ENCODE measurements around the gene SMS. TPM values are rescaled to one million over a fixed set of nuclear protein-coding genes. Genes with fewer than 3 reads are reported as not detected.

The SMS gene
- 218 TPM for total RNA-seq

DNA sequence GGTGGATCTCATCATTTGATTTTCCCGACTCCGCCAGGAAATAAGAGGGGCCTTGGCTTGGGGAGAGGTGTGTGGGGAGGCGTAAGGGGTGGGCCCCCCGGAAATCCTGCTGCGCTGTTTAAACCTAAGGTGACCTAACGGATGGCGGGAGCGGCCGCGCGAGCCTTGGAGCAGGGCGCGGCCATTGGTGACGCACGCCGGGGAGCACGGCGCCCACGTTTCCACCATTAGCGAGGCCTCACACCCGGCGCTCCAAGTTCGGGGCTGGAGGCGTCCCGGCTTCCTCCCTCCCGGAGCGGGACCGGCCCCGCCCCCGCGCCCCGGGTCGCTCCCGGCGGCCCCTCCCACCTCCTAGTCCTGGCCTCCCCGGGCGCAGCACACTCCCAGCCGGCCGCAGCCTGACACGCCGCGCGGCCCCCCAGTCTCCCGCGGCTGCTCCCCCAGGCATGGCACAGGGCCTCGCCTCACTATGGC lies at the start of gene SMS:
TSS of gene SMS (plus strand) at position 354 of the 474 bp plus-strand sequence. CDS start at position 470, 116 bp downstream.
- peak; percentile 63 to 68 for DNase-seq (ENCODE audit: low spot score in 2 of 2)
- no peak for FAIRE-seq

DNA sequence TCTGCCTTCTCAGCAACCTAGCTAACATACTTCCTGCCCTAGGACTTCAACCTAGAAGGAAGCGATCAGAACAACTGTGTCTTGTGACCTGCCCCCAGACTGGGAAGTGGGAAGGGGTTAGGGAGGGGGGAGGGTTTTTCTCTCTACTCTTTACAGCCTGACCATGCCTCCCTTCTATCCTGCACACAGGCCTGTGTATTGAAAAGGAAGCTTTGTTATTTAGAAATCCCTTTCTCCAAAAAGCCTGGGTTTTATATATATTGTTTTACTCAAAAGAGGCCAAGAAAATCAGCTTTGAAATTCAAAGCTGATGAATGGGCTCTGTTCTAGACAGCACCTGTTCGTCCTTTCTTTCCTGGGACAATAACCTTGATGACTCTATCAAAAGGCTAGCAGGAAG lies 35.2 kb upstream of the SMS start:
- FAIRE-seq: no peak
- no peak for DNase-seq (ENCODE audit: low spot score in 2 of 2)

DNA sequence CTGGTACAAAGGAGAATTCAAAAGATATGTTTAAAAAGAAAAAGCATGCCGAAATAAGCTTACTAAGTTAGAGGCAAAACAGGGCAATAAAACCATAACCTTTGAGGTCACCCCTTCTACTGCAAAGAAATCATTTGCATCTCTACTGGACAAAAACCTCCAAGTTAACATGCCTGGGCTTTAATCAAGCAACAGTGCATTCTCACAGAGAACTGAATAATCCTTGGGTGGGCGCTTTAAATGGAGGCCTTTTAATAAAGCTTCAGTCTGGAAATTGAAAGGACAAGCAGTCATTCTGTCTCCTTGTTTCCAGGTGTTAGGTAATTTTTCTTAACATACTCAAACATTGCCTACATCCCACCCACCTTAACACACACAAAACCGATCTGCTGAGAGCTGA lies 34.6 kb upstream of the SMS start:
- no peak for FAIRE-seq

DNA sequence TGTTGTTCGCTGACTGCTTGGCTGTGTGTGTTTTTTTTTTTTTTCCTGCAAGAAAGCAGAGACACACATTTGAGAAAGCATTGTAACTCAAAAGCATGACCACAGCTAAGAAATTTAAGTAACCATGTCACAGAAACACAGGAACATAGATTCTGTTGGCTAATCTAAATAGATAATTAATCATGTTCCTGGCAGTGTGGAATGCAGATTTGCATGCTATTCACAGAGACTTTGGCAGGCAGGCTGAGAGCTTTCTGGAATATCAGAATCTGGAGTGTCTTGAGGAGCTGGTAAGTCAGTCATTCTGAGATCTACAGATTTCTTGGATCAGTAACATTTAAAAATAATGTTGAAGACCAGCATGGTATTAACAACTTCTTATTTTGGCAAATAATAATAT lies 33.2 kb upstream of the SMS start:
- no peak for DNase-seq (ENCODE audit: low spot score in 2 of 2)
- FAIRE-seq: no peak

More for the DNA sequence above, 34.6 kb upstream of the SMS start:
- no peak for DNase-seq (ENCODE audit: low spot score in 2 of 2)

DNA sequence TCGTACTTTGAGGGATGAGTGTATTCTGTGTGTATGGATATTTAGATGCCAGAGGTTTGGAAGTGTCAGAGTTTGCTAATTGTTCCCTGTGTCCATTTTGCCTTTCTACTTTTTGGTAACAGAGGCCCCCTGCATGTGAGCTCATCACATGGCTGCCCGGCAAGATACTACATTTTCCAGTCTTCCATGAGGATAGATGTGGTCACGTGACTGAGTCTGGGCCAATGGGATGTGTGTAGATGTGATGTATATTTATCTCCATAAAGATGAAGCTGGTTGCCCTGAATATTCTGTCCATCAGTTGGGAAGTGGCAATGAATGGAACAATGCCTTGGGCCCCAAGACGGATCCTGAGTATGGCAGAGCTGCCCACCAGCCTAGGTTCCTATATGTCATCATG lies 29.0 kb upstream of the SMS start:
- no peak for FAIRE-seq
- no peak for DNase-seq (ENCODE audit: low spot score in 2 of 2)

DNA sequence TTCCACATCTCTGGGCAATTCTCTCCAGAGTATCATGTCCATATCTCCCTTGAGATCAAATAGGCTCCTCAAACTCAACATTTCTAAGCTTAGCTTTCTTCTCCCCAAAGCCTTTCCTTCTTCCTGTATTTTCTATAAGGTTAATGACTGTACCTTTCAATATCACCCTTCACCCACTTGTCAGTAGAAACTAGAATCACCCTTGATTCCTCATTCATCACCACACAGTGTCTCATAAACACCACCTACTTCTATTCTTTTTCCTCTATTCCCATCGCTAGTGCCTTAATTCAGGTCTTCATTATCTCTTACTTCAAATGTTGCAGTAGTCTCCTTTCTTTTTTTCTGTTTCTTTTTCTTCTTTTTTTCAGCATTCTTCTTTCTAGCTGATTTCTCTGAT lies 28.3 kb upstream of the SMS start:
- DNase-seq (ENCODE audit: low spot score in 2 of 2): no peak
- no peak for FAIRE-seq

DNA sequence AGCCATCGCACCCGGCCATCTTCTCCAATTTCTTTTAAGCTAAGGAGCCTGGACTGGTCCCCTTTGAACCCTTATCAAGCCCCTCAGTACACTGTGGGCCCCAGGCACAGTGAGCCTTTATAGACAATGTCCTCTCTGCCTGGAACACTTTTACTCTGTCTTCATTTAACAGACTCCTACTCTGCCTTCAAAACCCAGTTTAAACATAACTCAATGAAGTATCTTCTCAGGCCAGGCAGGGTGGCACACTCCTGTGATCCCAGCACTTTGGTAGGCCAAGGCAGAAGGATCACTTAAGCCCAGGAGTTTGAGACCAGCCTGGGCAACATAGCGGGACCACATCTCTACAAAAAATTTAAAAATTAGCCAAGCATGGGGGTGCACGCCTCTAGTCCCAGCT lies 27.5 kb upstream of the SMS start:
- no peak for DNase-seq (ENCODE audit: low spot score in 2 of 2)
- no peak for FAIRE-seq

DNA sequence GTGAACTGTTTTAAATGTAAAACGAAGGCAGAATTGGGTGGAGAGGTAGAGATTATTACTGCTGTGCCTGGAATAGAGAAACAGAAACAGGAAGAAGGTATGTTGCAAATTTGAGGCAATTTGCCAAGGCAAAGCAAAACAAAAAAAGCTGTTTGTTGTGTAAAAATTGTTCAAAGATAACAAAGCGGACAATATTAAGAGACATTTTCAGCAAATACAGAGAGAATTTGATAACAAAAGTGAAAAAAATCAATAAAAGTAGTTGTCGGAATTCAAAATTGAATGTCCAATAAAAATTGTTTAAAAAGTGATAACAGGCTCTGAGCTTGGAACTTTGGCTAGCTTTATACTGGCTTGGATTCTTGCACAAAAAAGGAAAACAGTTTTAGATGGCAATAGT lies 14.4 kb upstream of the SMS start:
- FAIRE-seq: no peak
- DNase-seq (ENCODE audit: low spot score in 2 of 2): no peak

DNA sequence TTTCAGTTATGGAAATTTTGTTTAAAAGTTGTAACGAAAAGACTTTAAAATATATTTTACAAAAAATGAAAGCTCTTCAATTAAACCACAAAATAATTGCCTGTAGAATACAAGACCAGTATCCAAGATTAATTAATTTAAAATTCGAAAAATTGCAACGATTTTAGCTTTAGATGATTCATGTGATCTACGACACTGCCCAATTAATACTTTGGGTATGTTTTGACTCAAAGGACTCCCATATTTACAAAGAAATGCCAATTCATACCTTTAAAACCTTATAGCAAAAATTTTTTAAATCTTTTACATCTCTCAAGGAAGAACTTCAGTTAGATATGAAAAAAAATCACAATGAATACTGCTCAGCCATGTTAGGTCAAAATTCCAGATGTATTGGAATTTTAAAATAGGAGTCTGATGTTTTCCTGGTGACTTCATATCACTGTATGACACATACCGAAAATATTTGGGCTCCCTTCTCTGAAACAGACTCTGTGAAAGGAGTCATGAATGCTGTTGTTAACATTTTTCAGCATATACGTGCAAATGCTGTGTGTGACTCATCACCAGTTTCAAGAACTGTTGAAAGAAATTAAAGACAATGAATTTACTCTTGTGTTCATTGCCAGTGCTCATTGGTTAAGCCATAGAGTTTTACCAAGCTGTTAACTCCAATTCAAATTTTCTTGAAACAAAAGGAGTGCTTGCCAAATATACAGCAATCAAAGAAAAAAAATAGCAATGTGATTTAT lies 13.8 kb upstream of the SMS start:
- DNase-seq (ENCODE audit: low spot score in 2 of 2) (no peak), FAIRE-seq (no peak)

DNA sequence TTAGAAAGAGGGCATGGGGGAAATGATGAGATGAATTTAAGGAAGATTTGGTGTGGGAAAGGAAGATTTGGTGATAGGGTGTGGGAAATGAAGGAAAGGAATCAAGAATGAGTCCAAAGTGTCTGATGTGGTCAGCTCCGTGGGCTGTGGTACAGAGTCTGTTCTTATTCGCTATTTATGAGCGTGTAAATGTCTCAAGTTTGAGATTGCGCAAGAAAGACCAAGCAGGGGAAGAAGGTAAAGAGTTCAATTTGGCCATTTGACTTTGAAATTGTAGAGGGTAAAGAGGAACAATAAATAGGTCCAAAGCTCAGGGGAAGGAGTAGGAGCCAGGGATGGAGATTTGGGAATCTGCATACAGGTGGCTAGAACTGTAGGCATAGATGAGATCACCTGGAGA lies 11.3 kb upstream of the SMS start:
- DNase-seq (ENCODE audit: low spot score in 2 of 2) (no peak), FAIRE-seq (no peak)

DNA sequence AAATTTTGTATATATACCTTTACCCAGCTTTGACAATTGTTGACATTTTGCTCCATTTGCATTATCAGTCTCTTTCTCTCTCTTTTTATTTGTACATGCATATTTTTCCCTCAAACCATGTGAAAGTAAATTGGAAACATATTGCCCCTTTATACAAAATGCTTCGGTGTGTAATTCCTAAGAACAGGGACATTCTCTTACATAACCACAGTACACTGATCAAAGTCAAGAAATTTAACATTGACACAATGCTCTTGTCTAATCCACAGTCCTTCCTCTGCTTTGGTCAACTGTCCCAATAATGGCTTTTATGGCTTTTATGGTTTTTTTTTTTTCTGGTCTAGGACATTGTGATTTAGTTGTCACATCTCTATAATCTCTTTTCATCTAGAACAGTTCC lies 9.5 kb upstream of the SMS start:
- DNase-seq (ENCODE audit: low spot score in 2 of 2): no peak
- no peak for FAIRE-seq

DNA sequence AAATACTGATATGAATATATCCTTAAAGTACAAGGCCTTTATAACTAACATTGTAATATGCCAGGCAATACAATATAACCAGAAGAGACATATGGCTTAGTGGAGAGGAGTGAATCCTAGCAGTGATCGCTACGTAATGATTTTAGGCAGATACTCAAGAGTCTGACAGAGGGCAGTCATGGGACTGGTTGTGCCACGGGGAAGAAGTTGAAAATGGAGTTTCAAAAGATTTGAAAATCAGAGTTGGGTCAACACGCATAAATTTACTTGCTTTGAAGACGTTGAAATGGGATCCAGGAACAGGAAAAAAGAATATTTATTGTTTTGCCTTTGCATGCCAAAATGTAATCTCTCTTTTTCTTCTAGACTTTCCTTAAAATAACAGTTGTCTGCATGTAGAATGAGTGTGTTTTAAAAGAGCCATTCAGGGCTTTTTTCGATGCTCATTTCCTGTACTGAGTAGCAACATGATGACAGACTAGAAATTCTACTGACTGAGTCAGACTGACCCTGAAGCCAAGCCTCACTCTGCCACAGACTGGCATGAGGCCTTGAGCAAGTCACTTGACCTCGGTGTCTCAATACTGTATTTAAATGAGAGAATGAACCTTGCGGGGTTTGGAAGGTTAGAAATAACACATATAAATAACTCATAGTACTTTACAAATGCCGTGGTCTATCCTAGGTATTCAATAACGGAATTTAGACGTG lies 8.1 kb upstream of the SMS start:
- FAIRE-seq: no peak
- no peak for DNase-seq (ENCODE audit: low spot score in 2 of 2)

DNA sequence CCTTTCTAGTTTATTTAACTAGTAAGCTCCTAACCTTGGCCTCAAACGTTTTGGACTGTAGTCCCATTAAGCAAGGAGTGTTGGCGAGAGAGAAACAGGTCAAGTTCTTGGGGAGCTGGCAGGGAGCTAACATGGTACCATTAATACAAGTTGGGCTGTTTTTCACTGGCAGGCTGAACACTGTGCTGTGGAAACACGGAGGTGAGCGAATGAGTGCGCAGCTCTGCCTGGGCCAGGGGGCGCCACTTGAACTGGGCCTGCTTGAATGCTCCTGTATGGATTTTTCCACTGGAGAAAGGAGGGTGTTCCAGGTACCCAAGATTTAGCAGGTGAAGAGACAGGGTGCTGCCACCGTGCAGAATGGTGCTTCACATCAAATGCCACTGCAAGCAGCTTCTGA lies 7.4 kb upstream of the SMS start:
- FAIRE-seq (no peak), DNase-seq (ENCODE audit: low spot score in 2 of 2) (no peak)

DNA sequence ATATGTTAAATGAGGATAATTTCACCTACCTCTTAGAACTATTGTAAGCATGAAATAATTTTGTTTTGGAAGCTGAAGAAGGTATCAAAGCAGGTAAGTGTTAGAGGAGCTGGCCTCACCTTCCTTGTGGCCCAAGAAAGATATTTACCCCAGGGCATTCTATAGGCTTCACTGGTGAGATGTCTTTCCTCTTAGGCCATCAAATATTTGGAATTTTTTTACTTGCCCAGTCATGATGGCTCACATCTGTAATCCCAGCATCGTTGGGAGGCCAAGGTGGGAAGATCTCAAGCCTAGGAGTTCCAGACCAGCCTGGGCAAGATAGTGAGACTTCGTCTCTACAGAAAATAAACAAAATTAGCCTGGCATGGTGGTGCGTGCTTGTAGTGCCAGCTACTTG lies 6.1 kb upstream of the SMS start:
- FAIRE-seq (no peak), DNase-seq (ENCODE audit: low spot score in 2 of 2) (no peak)

DNA sequence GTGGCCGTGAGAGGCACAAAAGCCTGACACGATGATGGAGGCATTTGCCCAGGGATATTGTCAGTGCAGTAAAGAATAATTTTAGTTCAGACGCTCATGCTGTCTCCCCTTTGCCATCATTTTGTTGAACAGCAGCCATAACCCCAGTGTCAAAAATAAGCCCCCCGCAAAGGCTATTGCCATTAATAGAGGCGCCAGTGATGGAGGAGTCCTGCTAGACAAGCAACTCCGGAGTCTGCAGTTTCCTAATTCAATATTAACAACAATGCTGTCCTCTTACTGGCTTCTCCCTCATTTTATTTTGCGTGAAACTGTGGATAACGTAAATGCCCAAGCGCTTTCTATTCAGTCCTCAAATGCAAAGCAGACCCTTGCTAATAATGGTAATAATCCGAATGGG lies 603 bp upstream of the SMS start:
- FAIRE-seq (no peak), DNase-seq (ENCODE audit: low spot score in 2 of 2) (no peak)

DNA sequence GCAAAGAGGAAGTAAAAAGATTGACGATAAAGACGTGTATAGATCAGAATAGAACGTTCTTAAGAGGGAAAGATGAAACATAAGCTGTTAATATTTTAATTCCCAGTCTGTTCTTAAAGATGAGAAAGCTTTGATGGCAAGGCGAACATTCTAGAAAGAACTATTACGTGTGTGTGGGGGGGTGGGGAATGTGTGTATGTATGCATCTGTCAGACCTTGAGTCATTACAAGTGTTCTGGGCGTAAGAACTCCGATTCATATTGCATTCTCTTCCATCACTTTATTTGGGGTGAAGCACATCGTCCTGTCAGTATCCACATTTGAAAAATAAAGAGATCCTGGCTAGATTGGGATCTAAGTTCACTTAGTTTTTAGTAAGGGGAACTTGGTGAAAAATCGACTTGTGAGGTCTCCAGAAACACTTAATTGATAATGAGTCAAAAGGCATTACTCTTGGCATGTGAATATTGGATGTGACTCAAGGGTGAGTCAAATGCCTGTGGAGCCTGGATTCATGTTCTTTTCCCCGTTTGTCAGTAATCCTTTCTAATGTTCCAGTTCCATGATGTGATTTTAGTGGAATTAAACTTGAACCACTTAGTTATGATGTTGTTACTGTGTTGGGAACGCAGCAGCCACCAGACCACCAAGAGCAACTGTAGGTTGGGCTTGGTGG lies 3.1 kb downstream of the SMS start:
- no peak for FAIRE-seq
- no peak for DNase-seq (ENCODE audit: low spot score in 2 of 2)

DNA sequence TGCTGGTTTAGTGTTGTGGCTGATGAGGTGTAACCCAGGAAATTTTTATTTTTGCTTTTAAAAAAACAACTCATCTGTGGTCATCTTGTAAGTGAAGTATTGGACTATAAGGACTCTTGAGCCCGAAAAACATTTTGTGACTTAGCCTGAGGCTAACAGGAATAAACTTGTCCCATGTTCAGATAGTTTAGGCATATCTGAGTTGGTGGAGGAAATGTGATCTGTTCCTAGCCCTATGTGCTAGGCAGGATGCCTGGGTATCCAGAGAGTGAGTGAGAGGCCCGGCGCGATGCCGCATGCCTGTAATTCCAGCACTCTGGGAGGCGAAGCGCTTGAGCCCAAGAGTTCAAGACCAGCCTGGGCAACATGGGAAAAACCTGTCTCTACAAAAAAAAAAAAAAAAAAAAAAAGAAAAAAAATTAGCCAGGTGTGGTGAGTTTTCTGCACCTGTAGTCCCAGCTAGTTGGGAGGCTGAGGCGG lies 3.7 kb downstream of the SMS start:
- FAIRE-seq: no peak

DNA sequence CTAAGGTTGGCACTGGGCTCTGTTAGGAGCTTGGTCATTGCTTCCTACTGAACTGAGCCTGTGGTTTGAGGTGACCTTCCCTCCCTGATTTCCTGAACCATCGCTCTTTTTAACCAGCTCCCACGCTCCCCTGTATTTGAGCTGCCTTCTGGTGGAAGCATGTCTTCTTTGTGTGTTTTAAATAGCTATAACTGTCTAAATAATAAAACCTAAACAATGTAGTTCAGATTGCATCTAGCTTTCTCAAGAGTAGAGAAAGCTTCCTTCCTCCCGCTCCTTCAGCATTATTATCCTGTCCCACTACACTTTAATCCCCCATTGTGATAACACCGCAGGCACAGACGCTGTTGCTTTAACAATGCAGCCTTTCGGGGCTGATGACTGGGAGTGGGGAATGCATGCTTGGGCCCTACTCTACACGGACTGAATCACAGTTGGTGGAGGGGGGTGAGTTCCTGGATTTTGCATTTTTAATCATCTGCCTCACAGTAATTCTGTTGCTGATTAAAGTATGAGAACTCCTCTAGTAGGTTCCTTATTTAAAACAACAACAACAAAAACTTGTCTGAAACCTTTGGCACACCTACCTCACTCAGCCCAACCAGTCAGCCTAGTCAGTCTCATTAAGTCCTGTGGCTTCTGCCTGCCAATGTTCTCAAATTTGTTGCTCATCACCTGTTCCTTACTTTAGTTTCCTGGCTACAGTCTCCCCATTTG lies 6.6 kb downstream of the SMS start:
- DNase-seq (ENCODE audit: low spot score in 2 of 2) (no peak), FAIRE-seq (no peak)

More for the DNA sequence above, 3.7 kb downstream of the SMS start:
- DNase-seq (ENCODE audit: low spot score in 2 of 2): no peak

DNA sequence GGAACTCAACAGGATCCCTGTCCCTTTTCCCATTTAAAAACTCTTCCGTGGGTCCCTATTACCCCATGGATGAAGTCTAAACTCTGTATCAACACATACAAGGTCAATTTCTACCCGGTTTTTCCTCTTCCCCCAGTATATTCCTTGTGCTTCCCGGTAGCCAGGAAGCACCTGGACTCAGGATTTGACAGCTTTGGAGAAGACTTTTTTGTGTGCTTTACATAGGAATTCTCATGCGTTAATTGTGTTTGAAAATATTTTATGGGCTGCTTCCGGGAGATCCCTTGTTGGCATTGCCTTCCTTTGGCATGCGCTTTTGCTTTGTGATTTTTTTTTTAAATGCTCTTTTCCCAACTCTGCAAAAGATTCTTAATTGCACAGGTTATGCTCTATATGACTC lies 7.2 kb downstream of the SMS start:
- FAIRE-seq (no peak), DNase-seq (ENCODE audit: low spot score in 2 of 2) (no peak)

DNA sequence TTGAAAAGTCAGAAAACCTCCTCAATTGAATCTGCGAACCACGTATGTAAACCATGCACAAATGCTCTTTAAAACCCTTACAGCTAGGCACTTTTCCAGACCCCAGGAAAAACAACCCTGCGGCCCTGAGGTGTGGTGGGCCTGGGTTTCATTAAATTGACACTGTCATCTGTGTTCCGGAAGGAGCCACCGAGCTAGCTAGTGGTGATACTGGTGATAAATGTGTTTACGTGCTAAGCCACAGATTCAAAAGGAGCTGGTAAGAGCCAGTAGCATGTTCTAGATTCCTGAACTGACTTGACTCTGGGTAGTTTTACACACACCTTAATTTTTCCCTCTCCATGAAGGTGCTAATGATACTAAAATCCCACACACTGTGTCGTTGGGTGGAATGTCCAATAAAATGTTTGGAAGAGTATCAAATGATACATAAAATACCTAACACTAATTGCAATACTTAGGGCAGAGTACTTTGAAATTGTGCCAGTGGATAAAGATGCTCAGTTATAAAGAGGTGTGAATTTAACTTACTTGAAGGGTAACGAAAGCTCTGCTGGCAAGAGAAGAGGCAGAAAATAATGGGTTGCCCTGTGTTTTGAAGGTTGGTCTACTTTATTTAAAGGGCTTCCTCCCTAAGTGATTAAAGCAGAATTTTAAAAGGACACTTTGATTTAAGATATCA lies 8.5 kb downstream of the SMS start:
- no peak for DNase-seq (ENCODE audit: low spot score in 2 of 2)

More for the DNA sequence above, 8.5 kb downstream of the SMS start:
- no peak for FAIRE-seq

Data from frontal cortex (tissue), 4 donors.